ENCODE data around the gene DIO3.
"Not testable (repeated sequence)": the region's sequence is repeated elsewhere in the genome, so short reads cannot be mapped to it uniquely, and the experiment has no call there.

DIO3 gene

DNA sequence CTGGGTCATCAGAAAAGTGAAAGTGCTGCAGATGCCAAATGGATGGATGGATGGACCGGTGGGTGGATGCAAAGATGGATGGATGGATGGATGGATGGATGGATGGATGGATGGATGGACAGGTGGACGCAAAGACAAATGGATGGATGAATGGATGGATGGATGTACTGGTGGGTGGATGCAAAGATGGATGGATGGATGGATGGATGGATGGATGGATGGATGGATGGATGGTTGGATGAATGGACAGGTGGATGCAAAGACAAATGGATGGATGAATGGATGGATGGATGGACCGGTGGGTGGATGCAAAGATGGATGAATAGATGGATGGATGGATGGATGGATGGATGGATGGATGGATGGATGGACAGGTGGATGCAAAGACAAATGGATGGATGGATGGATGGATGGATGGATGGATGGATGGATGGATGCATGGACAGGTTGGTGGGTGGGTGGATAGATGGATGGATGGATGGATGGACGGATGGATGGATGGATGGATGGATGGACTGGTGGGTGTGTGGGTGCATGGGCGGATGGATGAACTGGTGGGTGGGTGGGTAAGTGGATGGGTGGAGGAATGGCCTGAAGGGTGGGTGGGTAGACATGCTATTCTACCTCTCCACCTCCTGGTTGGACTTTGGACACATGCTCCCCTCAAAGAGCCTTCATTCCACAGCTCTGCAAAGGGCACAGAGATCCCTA lies 10.9 kb upstream of the DIO3 start:
- not testable (repeated sequence) for H3K4me1 ChIP-seq (ENCODE audit: control insufficient read depth, insufficient read depth, low read length, poor library complexity, severe bottlenecking); H3K36me3 ChIP-seq (ENCODE audit: control insufficient read depth, insufficient read depth, low read length); H3K9me3 ChIP-seq (ENCODE audit: control insufficient read depth, low read length); H3K4me3 ChIP-seq (ENCODE audit: insufficient read depth, low read depth, low read length, poor library complexity, severe bottlenecking); H3K27me3 ChIP-seq (replicated peaks; ENCODE audit: control insufficient read depth, insufficient read depth, low read length, poor library complexity, severe bottlenecking); H3K27ac ChIP-seq (ENCODE audit: insufficient read depth, low read length, poor library complexity, severe bottlenecking); DNase-seq

DNA sequence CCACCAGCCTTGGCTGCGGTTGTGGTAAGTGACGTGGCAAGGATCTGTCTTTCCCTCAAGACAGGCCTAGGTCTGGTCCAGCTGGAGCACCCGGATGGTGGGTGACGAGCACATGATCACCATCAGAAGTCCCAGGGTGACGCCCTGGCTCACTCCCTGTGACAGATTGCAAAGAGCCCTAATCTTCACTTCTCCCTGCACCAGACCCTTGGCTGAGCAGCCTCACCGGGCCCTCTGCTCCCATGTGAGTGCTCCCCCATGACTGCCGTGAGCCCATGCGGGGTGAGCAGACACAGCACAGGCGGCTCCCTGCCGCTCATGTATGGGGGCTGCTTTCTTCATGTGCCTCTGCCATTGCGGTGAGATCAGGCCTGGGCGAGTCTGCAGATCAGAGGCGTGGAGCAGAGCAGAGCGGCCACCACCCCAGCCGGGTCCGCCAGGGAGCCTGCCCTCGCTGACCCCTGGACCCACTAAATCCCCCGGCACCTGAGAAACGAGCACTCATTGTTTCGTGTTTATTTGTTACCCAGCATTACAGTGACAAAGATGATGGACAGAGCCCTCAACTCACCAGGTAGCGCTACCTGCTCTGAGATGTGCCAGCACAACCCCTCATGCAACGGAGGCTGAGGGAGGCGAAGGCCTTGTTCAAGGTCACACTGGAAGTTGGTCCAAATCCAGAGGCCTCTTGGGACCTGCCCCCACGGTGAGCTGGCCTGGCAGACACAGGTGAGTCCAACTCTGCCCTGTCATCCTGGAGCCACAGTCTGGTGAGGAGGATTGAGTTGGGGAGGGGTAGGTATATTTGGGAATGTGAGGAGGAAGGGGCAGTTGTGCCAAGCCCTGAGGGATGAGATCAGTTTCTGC lies 9.3 kb upstream of the DIO3 start:
- no peak for DNase-seq
- H3K36me3 ChIP-seq (ENCODE audit: control insufficient read depth, insufficient read depth, low read length), result no peaks in the 10 kb centered on the region
- H3K27me3 ChIP-seq (replicated peaks; ENCODE audit: control insufficient read depth, insufficient read depth, low read length, poor library complexity, severe bottlenecking), result no peaks in the 10 kb centered on the region
- no peaks in the 10 kb centered on the region for H3K4me1 ChIP-seq (ENCODE audit: control insufficient read depth, insufficient read depth, low read length, poor library complexity, severe bottlenecking)
- no peak overlapping the region for H3K4me3 ChIP-seq (ENCODE audit: insufficient read depth, low read depth, low read length, poor library complexity, severe bottlenecking)
- no peak overlapping the region for H3K27ac ChIP-seq (ENCODE audit: insufficient read depth, low read length, poor library complexity, severe bottlenecking)
- no peaks in the 10 kb centered on the region for H3K9me3 ChIP-seq (ENCODE audit: control insufficient read depth, low read length)

DNA sequence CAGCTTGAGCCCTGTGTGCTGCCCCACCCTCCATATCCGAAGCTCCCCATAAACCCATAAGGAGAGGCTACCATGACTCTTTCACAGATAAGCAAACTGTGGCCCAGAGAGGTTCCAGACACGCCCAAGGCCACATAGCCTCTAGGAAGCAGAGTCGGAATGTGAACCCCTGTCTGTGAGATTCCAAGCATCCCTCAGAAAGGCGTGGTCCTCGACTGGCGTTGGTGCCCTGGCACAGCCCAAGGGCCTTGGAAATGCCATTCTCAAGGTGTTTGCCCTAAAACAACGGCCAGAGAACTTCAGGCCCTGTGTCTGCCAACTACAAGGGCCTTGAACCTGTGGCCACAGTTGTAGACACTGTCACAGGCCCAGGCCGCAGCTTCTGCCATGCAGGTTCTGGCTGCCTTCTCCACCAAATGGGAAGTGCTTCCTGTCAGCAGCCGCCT lies 8.5 kb upstream of the DIO3 start:
- Histone ChIP-seq H3K4me1 (ENCODE audit: control insufficient read depth, insufficient read depth, low read length, poor library complexity, severe bottlenecking) (no peaks in the 10 kb centered on the region), H3K27ac (ENCODE audit: insufficient read depth, low read length, poor library complexity, severe bottlenecking) (no peak overlapping the region), H3K27me3 (replicated peaks; ENCODE audit: control insufficient read depth, insufficient read depth, low read length, poor library complexity, severe bottlenecking) (no peaks in the 10 kb centered on the region), H3K9me3 (ENCODE audit: control insufficient read depth, low read length) (no peaks in the 10 kb centered on the region), H3K4me3 (ENCODE audit: insufficient read depth, low read depth, low read length, poor library complexity, severe bottlenecking) (no peak overlapping the region), H3K36me3 (ENCODE audit: control insufficient read depth, insufficient read depth, low read length) (no peaks in the 10 kb centered on the region)
- no peak for DNase-seq

DNA sequence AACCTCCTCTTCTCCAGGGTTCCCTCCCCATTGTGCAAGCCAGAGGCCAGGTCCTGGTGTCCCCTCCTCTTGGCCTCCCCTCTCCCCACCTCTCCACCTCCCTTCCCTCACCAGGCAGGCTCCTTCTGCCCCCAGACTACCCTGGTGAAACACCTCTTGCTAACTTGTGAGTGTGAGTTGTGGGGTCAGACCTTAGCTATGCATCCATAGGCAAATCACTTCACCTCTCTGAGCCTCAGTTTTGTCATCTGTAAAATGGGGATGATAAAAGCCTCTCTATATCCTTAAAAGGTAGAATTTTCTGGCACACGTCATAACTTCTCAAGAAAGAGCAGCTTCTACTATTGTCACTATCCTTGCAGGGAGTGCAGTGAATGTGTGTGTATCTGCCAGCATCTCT lies 7.9 kb upstream of the DIO3 start:
- no peak for DNase-seq
- Histone ChIP-seq H3K27ac (ENCODE audit: insufficient read depth, low read length, poor library complexity, severe bottlenecking) (no peak overlapping the region), H3K27me3 (replicated peaks; ENCODE audit: control insufficient read depth, insufficient read depth, low read length, poor library complexity, severe bottlenecking) (no peaks in the 10 kb centered on the region), H3K4me1 (ENCODE audit: control insufficient read depth, insufficient read depth, low read length, poor library complexity, severe bottlenecking) (no peaks in the 10 kb centered on the region), H3K9me3 (ENCODE audit: control insufficient read depth, low read length) (no peaks in the 10 kb centered on the region), H3K4me3 (ENCODE audit: insufficient read depth, low read depth, low read length, poor library complexity, severe bottlenecking) (no peak overlapping the region), H3K36me3 (ENCODE audit: control insufficient read depth, insufficient read depth, low read length) (no peaks in the 10 kb centered on the region)

DNA sequence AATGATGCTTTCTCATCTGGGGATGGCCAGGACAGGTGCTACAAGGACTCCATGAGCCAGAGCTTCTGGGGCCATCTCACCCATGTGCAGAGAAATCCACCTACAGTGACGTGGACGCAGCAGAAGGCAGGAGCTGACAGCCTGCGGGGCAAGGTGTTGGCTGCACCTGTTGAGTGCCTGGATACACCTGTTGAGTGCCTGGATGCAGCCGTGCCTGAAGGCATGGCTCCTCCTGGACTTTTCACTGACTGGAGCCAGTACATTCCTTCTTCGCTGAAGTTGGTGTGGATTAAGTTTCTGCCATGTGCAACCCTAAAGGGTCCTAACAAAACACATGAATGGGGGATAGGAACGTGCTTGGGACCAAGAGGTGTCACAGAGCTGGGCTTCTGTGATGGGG lies 7.4 kb upstream of the DIO3 start:
- no peaks in the 10 kb centered on the region for H3K27me3 ChIP-seq (replicated peaks; ENCODE audit: control insufficient read depth, insufficient read depth, low read length, poor library complexity, severe bottlenecking)

DNA sequence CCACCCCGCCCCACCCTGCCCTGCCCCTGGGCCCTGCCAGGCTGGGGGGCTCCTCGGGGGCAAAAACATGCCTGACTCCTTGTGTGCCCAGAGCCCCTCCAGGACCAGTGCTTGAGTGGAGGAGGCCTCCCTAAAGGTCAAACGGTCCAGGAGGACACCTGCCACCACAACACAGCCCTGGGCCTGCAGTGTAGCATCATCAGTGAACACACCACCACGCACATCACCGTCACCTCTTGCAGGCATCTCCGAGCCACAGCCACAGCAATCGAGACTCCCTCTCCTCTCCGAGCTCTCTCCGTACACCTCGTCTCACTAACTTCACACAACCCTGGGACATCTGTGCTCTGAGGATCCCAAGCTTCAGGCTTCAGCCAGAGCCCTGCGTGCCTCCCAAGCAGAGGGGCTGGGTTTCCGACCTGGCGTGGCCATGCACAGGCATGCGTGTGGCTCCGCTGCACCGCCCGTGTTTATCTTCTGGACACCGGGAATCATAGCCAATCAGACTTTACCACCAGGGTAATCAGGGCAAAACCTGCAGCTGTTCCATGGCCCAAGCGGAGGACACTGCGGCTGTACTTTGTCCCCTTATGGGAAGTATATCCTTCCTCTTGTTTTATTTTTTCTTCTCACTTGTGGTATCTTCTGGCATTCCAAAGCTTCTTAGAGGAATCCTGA lies 6.2 kb upstream of the DIO3 start:
- Histone ChIP-seq H3K27ac (ENCODE audit: insufficient read depth, low read length, poor library complexity, severe bottlenecking) (no peak overlapping the region), H3K27me3 (replicated peaks; ENCODE audit: control insufficient read depth, insufficient read depth, low read length, poor library complexity, severe bottlenecking) (no peaks in the 10 kb centered on the region)

More for the DNA sequence above, 7.4 kb upstream of the DIO3 start:
- Histone ChIP-seq H3K4me3 (ENCODE audit: insufficient read depth, low read depth, low read length, poor library complexity, severe bottlenecking) (no peak overlapping the region), H3K9me3 (ENCODE audit: control insufficient read depth, low read length) (no peaks in the 10 kb centered on the region), H3K36me3 (ENCODE audit: control insufficient read depth, insufficient read depth, low read length) (no peaks in the 10 kb centered on the region), H3K27ac (ENCODE audit: insufficient read depth, low read length, poor library complexity, severe bottlenecking) (no peak overlapping the region), H3K4me1 (ENCODE audit: control insufficient read depth, insufficient read depth, low read length, poor library complexity, severe bottlenecking) (no peaks in the 10 kb centered on the region)
- DNase-seq, result no peak

DNA sequence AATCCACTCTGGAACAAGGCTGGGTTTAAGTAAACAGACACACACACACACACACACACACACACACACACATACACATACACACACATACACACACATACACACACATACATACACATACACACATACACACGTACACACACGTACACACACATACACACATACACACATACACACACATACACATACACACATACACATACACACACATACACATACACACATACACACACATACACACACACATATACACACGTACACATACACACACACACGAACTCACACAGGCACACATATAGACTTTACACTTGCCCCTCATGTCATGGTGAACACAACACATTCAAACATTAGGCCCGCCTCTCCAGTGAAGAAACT lies 5.6 kb upstream of the DIO3 start:
- not testable (repeated sequence) for DNase-seq; H3K27me3 ChIP-seq (replicated peaks; ENCODE audit: control insufficient read depth, insufficient read depth, low read length, poor library complexity, severe bottlenecking); H3K27ac ChIP-seq (ENCODE audit: insufficient read depth, low read length, poor library complexity, severe bottlenecking); H3K4me1 ChIP-seq (ENCODE audit: control insufficient read depth, insufficient read depth, low read length, poor library complexity, severe bottlenecking); H3K9me3 ChIP-seq (ENCODE audit: control insufficient read depth, low read length); H3K36me3 ChIP-seq (ENCODE audit: control insufficient read depth, insufficient read depth, low read length); H3K4me3 ChIP-seq (ENCODE audit: insufficient read depth, low read depth, low read length, poor library complexity, severe bottlenecking)

More for the DNA sequence above, 6.2 kb upstream of the DIO3 start:
- no peaks in the 10 kb centered on the region for H3K9me3 ChIP-seq (ENCODE audit: control insufficient read depth, low read length)
- no peaks in the 10 kb centered on the region for H3K4me1 ChIP-seq (ENCODE audit: control insufficient read depth, insufficient read depth, low read length, poor library complexity, severe bottlenecking)
- H3K4me3 ChIP-seq (ENCODE audit: insufficient read depth, low read depth, low read length, poor library complexity, severe bottlenecking), result no peak overlapping the region
- DNase-seq, result no peak
- H3K36me3 ChIP-seq (ENCODE audit: control insufficient read depth, insufficient read depth, low read length), result no peaks in the 10 kb centered on the region

DNA sequence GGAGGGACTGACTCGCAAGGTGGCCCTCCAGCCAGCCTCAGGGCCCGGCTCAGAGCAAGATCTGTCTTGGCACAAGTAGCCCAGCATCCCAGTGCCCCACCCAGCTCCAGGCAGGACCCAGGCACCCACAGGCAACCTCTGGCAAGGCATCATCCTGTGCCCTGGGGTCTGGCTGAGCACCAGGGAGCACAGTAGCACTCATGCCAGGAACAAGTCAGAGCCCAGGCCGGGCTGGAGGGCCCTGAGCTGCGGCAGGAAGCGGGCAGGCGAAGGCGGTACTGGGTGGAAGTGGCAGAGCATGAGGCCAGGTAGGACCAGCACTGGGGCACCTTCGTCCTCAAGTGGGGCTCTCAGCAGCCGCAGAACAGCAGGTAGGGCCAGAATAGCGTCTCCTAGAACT lies 5.2 kb upstream of the DIO3 start:
- no peaks in the 10 kb centered on the region for H3K36me3 ChIP-seq (ENCODE audit: control insufficient read depth, insufficient read depth, low read length)
- H3K9me3 ChIP-seq (ENCODE audit: control insufficient read depth, low read length), result no peaks in the 10 kb centered on the region
- no peak overlapping the region for H3K4me3 ChIP-seq (ENCODE audit: insufficient read depth, low read depth, low read length, poor library complexity, severe bottlenecking)
- DNase-seq, result no peak
- no peak overlapping the region for H3K27ac ChIP-seq (ENCODE audit: insufficient read depth, low read length, poor library complexity, severe bottlenecking)
- no peaks in the 10 kb centered on the region for H3K4me1 ChIP-seq (ENCODE audit: control insufficient read depth, insufficient read depth, low read length, poor library complexity, severe bottlenecking)
- no peaks in the 10 kb centered on the region for H3K27me3 ChIP-seq (replicated peaks; ENCODE audit: control insufficient read depth, insufficient read depth, low read length, poor library complexity, severe bottlenecking)

DNA sequence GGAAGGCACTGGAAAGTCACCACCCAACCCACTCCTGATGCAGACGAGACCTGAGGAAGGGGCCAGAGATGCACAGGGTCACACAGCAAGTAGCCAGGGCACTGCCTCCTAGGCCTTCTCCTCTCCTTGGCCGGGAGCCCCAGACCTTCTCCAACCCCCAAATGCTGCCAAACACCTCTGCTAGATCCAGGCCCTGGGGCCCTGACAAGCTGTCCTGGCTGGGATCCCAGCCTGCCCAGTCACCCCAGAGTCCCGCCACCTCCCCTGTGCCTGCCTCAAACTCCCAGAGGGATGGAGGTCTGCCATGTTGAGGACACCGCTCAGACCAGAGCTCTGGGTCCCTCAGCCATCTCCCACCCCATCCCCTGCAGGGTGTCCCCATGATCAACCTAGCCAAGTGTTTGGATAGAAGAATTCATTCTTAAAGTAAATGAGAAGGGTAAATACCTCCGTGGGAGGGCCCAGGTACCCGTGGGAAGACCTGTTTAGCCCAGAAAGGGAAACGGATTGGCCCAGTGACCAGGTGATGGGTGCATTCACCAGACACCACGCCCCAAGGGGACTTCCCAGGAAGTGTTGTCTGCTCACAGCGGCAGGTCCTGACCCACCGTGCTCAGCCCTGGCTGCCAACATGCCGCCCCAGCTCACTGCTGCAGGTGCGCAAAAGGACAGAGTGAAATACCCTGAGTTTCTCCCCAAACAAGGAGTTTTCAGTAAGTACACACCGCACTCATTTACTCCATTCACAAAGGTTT lies 4.6 kb upstream of the DIO3 start:
- no peaks in the 10 kb centered on the region for H3K9me3 ChIP-seq (ENCODE audit: control insufficient read depth, low read length)
- no peaks in the 10 kb centered on the region for H3K36me3 ChIP-seq (ENCODE audit: control insufficient read depth, insufficient read depth, low read length)
- H3K27ac ChIP-seq (ENCODE audit: insufficient read depth, low read length, poor library complexity, severe bottlenecking), result no peak overlapping the region
- no peak overlapping the region for H3K4me3 ChIP-seq (ENCODE audit: insufficient read depth, low read depth, low read length, poor library complexity, severe bottlenecking)
- H3K4me1 ChIP-seq (ENCODE audit: control insufficient read depth, insufficient read depth, low read length, poor library complexity, severe bottlenecking), result no peaks in the 10 kb centered on the region
- no peaks in the 10 kb centered on the region for H3K27me3 ChIP-seq (replicated peaks; ENCODE audit: control insufficient read depth, insufficient read depth, low read length, poor library complexity, severe bottlenecking)
- no peak for DNase-seq

Measured in effector memory CD4-positive, alpha-beta T cell (primary cell).